GM12873 (cell line): Measurements from ENCODE around the gene SLC22A23.

Experiments
- CTCF ChIP-seq: IDR thresholded peaks from 2 replicates; pipeline ENCODE4 v1.5.1; 2012; ENCODE audit warnings: low read depth, mild to moderate bottlenecking, moderate library complexity, low read length, control low read depth; ENCODE audit not compliant: insufficient read depth; ENCODE audit errors: missing control alignments

SLC22A23 gene

GRCh38 chr6:3496395-3496794 lies 39.5 kb upstream of the SLC22A23 start:
- TF ChIP-seq CTCF, result no peak

GRCh38 chr6:3494391-3495100 lies 37.7 kb upstream of the SLC22A23 start:
- TF ChIP-seq CTCF, result no peak

GRCh38 chr6:3490625-3490980 lies 33.8 kb upstream of the SLC22A23 start:
- no peak for TF ChIP-seq CTCF

GRCh38 chr6:3489961-3490624 lies 33.2 kb upstream of the SLC22A23 start:
- no peak for TF ChIP-seq CTCF

GRCh38 chr6:3489027-3489757 lies 32.3 kb upstream of the SLC22A23 start:
- no peak for TF ChIP-seq CTCF

GRCh38 chr6:3484946-3485345 lies 28.1 kb upstream of the SLC22A23 start:
- no peak for TF ChIP-seq CTCF

GRCh38 chr6:3484192-3484591 lies 27.3 kb upstream of the SLC22A23 start:
- no peak for TF ChIP-seq CTCF
